Measurements from ENCODE around the gene FGF11. TPM values are rescaled to one million over a fixed set of nuclear protein-coding genes. Genes with fewer than 3 reads are reported as not detected.
A peak's percentile ranks its signal among the peaks of the same experiment; 100 is the strongest.

Gene FGF11
- total and polyA plus RNA-seq, 2 of the 13 experiments (the other 11 are each of a cell fraction or from before 2014, with no cell fraction given): 0.20 to 7.6 TPM

- TF ChIP-seq, protein P1, sequence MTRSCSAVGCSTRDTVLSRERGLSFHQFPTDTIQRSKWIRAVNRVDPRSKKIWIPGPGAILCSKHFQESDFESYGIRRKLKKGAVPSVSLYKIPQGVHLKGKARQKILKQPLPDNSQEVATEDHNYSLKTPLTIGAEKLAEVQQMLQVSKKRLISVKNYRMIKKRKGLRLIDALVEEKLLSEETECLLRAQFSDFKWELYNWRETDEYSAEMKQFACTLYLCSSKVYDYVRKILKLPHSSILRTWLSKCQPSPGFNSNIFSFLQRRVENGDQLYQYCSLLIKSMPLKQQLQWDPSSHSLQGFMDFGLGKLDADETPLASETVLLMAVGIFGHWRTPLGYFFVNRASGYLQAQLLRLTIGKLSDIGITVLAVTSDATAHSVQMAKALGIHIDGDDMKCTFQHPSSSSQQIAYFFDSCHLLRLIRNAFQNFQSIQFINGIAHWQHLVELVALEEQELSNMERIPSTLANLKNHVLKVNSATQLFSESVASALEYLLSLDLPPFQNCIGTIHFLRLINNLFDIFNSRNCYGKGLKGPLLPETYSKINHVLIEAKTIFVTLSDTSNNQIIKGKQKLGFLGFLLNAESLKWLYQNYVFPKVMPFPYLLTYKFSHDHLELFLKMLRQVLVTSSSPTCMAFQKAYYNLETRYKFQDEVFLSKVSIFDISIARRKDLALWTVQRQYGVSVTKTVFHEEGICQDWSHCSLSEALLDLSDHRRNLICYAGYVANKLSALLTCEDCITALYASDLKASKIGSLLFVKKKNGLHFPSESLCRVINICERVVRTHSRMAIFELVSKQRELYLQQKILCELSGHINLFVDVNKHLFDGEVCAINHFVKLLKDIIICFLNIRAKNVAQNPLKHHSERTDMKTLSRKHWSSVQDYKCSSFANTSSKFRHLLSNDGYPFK (CRISPR knock-in tag; IDR thresholded peaks at IDR 0.05; ENCODE audit: borderline replicate concordance): no peak
- no peak for TF ChIP-seq BORCS8-MEF2B (CRISPR knock-in tag; IDR thresholded peaks at IDR 0.05)
- no peak for TF ChIP-seq ZNF253 (CRISPR knock-in tag; IDR thresholded peaks at IDR 0.05; ENCODE audit: borderline replicate concordance)
- TF ChIP-seq ZNF589 (CRISPR knock-in tag; conservative IDR thresholded peaks at IDR 0.05): no peak
- peak; percentile 13; the same call in 1 of the 2 replicates for TF ChIP-seq GABPB1 (CRISPR knock-in tag; IDR thresholded peaks at IDR 0.05)
These were observed 33.7 kb upstream of the FGF11 start (continued) for GRCh38 chr17:7405350-7406234.

- no peak overlapping the region; a peak in 1 of 6 replicates for H3K4me3 ChIP-seq (replicated peaks in 1 of 3; ENCODE audit: insufficient read depth in 1 of 3, low read depth in 2 of 3, low read length in 3 of 3)
- ChIA-PET CTCF (ENCODE audit: low intra/inter-chr PET ratio, low total read pairs) (no interaction called here), POLR2A (no interaction called here)
These were observed 33.0 kb upstream of the FGF11 start for GRCh38 chr17:7406235-7406825.

More at GRCh38 chr17:7406235-7406825, 33.0 kb upstream of the FGF11 start:
- WGBS (ENCODE audit: low lambda C conversion rate): 71% methylated on average over 4 of the region's 12 CpGs
- FAIRE-seq (no peak), DNase-seq (ENCODE audit: low spot score) (no peak), ATAC-seq (no peak)
- H3K9me3 ChIP-seq (ENCODE audit: low read length): no peaks in the 10 kb centered on the region
- no peaks in the 10 kb centered on the region for H4K20me1 ChIP-seq (ENCODE audit: insufficient read depth, low read length)
- no TSS peak for BruUV-seq (replicated peaks)
- peak overlapping the region; percentile 80 for H3K4me2 ChIP-seq (ENCODE audit: low read depth, low read length)
- TF ChIP-seq MAFF (IDR thresholded peaks at IDR 0.05; ENCODE audit: low read depth, low read length) (0 out of 2 replicates have a peak, but pooled peaks have one; percentile 29), MAFK (conservative IDR thresholded peaks at IDR 0.05 in 1 of 2, IDR thresholded peaks at IDR 0.05 in 1 of 2; ENCODE audit: low read length in 2 of 2) (peak in 1 of 2 experiments; percentile 47; a peak in 3 of 4 replicates), ZNF556 (CRISPR knock-in tag; IDR thresholded peaks at IDR 0.05; ENCODE audit: borderline replicate concordance) (no peak)
- H3K4me1 ChIP-seq (ENCODE audit: insufficient read depth, low read length): peaks cover 18% of the 10 kb centered on the region
- H3K9ac ChIP-seq (ENCODE audit: insufficient read depth, low read depth, low read length): no peak overlapping the region
- in situ Hi-C loops (cut with HindIII; ENCODE audit: extremely low pct_ligation_motif_present, low pct_unique_long_range_greater_than_20kb): no loop called here
- intact Hi-C loops (cut with micrococcal nuclease; ENCODE audit: unreplicated experiment): no loop called here
- no peaks in the 10 kb centered on the region; a peak in 1 of 5 replicates for H3K27me3 ChIP-seq (ENCODE audit: control insufficient read depth in 1 of 2, insufficient read depth in 2 of 2, low read length in 2 of 2)
- no peak overlapping the region for H3K27ac ChIP-seq (ENCODE audit: extremely low read length, insufficient read depth, low read length)
- no peak overlapping the region for H2AFZ ChIP-seq (ENCODE audit: low read length)
- H3K79me2 ChIP-seq (ENCODE audit: insufficient read depth, low read length): peaks cover 4% of the 10 kb centered on the region
- 0 out of 5 replicates have a peak, but pooled peaks cover 0 to 2% of the 10 kb centered on the region in 2 experiments for H3K36me3 ChIP-seq (replicated peaks in 1 of 2; ENCODE audit: control insufficient read depth in 1 of 2, insufficient read depth in 2 of 2, low read length in 2 of 2)

All from HepG2 (cell line).